IPS-18c (cell line): ENCODE results near the gene KCNV2.

ENCODE experiments used
- H3K4me3 ChIP-seq: 2 replicates; pipeline ENCODE4 v1.7.0; 2013; ENCODE audit warnings: low read depth, mild to moderate bottlenecking, low read length, moderate library complexity; ENCODE audit not compliant: insufficient read depth
- H3K9me3 ChIP-seq: one replicate; pipeline ENCODE4 v1.6.1; 2013; ENCODE audit warnings: mild to moderate bottlenecking, low read length, moderate library complexity; ENCODE audit not compliant: control insufficient read depth, insufficient read depth

The KCNV2 gene

DNA sequence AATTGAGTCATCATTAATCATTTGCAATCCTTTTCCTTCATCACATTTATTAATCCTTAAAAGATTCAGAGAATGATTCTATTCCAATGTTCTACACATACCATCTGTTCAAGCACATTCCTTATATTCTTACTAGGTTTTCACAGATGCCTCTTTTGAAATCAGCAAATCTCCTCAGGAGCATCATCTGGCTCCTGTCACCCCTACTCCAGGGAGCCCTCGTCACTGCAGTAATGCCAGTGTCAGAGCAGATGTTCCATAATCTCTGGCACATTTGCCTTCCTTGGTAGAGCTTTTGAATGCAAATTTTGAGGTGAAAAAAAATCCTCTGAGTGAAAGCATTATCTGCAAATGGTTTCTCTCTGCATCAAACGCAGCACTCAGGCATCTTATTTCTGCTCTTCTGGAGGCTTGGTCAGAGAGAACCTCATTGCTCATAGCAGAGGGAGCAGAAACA, 7.6 kb upstream of the KCNV2 start:
- Histone ChIP-seq H3K9me3 (no peaks in the 10 kb centered on the region), H3K4me3 (no peak overlapping the region)

- Histone ChIP-seq H3K4me3 (no peak overlapping the region), H3K9me3 (peaks cover 2% of the 10 kb centered on the region)
Measured at GRCh38 chr9:2711716-2712115, 5.6 kb upstream of the KCNV2 start.

GRCh38 chr9:2718001-2718697, 839 bp downstream of the KCNV2 start:
- H3K9me3 ChIP-seq, result peaks cover 2% of the 10 kb centered on the region
- no peak overlapping the region for H3K4me3 ChIP-seq

DNA sequence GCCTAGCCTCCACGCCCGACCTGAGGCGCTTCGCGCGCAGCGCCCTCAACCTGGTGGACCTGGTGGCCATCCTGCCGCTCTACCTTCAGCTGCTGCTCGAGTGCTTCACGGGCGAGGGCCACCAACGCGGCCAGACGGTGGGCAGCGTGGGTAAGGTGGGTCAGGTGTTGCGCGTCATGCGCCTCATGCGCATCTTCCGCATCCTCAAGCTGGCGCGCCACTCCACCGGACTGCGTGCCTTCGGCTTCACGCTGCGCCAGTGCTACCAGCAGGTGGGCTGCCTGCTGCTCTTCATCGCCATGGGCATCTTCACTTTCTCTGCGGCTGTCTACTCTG, 1.4 kb downstream of the KCNV2 start:
- Histone ChIP-seq H3K9me3 (peaks cover 2% of the 10 kb centered on the region), H3K4me3 (no peak overlapping the region)

GRCh38 chr9:2720179-2720654, 2.9 kb downstream of the KCNV2 start:
- Histone ChIP-seq H3K4me3 (no peak overlapping the region), H3K9me3 (no peaks in the 10 kb centered on the region)

- no peak overlapping the region for H3K4me3 ChIP-seq
- H3K9me3 ChIP-seq, result no peaks in the 10 kb centered on the region
Measured at GRCh38 chr9:2722715-2723114, 5.4 kb downstream of the KCNV2 start.

DNA sequence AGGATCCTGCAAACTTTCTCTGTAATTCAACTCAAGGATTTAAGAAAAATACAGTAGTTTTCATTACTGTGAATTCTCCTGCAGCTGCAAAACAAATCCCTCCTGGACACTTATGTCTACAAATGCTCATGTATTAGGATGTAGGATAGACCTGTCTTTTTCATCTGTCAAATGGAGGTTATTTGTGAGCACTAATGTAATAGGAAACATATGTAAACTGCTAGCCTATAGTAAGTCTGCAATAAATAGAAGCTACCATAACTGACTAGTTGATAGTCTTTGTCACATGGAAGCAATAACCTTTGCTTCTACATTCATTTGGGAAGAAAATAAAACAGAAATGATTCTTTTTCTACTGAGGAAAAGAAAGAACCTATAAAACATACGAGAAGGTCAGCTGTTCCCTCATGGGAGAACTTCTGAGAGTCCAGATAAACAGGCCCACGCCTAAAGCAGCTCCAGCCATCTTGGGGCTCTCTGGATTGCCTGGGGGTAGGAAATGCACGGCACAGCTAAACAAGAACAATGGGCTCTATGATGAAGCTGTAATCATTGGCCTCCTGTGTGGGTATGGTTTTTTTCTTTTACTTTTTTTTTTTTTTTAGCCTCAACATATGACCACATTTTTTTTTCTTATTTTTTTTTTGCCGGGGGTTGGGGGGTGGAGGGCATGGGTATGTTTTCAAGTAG, 6.2 kb downstream of the KCNV2 start:
- no peak overlapping the region for H3K4me3 ChIP-seq
- no peaks in the 10 kb centered on the region for H3K9me3 ChIP-seq

DNA sequence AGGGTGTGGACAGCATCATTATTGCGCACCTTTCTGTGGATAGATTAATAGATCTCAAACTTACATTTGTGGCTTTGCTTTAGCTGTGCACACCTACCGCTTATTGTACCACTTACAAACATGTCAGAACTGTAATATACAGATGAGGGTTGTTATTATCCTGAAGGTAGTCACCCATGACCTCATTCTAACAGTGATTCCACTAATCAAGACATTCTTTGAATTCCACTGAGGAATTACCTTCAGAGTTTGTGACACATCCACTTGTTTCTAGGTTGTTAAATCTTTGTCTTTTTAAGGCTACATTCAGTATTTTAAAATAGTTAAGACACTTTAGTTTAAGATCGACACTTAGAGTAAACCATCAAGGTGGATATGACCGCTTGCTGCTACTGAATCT, 7.8 kb downstream of the KCNV2 start:
- no peak overlapping the region for H3K4me3 ChIP-seq
- no peaks in the 10 kb centered on the region for H3K9me3 ChIP-seq

DNA sequence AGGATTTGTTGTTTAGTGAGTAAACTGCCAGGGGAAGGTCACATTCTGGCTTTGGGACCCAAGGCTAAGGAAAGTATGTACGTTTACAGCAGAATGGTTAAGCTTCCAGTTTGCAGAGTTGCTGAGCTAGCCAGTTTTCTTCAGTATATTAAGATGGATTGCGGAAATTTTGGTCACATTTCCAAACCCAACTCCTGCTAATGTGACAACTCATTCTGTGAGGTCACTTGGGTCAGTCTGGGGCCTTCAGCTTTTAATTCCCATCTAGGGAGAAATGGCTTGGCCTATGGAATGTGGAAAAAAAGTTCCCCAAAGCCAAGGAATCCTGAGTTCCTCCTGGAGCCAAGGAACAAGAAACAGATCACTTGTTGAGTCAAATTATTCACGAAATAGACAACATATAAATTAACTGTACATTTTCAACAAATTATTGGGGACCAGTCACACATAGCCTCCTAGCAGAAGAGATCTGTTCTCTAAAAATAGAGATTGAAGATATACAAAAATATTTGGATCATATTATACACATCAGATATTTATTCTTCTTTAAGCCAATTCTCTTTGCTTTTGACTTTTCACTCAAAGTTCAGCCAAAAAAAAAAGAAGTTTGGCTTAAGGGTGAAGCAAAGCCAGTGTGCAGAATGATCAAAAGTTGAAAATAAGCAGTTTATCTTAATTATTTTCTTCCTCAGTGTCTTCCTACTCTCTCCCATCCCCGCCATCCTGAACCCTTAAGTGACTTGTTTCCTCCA, 8.8 kb downstream of the KCNV2 start:
- no peak overlapping the region for H3K4me3 ChIP-seq
- no peaks in the 10 kb centered on the region for H3K9me3 ChIP-seq

- H3K9me3 ChIP-seq, result no peaks in the 10 kb centered on the region
- H3K4me3 ChIP-seq, result no peak overlapping the region
Measured at GRCh38 chr9:2726650-2727340, 9.5 kb downstream of the KCNV2 start.

DNA sequence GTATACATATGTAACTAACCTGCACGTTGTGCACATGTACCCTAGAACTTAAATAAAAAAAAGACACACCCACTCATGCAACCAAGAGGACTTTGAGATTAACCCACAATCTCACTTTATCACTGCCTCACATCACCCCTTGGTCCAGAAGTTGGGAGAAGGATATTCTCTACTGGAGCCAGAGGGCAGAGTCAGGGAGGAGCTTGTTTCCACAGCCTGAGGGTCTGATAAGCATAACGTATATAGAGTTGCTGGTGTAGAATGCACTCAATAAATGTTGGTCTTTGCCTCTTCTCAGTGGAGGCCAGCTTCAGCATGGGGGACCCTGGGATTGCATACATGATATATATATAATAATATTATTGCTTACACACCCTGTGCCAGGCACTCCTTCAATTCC, 10.1 kb downstream of the KCNV2 start:
- Histone ChIP-seq H3K9me3 (no peaks in the 10 kb centered on the region), H3K4me3 (no peak overlapping the region)

- Histone ChIP-seq H3K4me3 (no peak overlapping the region), H3K9me3 (no peaks in the 10 kb centered on the region)
Measured at GRCh38 chr9:2727966-2728613, 10.8 kb downstream of the KCNV2 start.

DNA sequence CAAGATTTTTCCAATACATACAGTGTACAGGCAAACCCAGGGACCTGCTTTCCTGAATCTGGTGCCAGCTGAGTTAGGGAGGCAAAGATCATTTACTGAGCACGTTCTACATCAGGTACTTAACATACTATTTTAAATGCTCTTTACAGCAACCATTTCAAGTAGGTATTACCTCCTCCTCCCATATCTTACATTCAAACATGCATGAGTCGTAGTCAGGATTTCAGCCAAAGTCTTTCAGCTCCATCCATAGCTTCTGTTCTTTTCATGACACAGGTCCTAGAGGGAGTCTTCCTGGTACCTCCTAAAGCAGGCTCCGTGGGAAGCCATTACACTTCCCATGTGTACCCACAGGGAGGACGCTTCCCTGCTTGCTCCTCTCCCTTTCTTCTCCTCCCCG, 11.7 kb downstream of the KCNV2 start:
- Histone ChIP-seq H3K4me3 (no peak overlapping the region), H3K9me3 (no peaks in the 10 kb centered on the region)

DNA sequence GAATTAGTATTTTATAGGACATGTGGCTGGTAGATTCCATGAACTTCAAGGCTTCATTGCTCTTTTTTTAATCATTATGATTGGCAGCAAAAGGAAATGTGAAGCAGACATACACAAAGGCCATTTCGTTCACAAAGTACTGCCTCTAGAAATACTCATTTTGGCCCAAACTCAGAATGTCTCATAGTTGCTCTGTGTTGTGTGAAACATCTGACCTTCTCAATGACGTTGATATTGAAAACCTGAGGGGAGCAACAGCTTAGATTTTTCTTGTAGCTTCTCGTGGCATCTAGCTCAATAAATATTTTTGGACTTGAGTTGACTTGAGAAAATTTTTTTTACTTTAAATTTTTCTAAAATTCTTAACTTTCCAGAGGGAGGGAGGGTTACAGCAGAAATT, 12.4 kb downstream of the KCNV2 start:
- H3K9me3 ChIP-seq, result no peaks in the 10 kb centered on the region
- no peak overlapping the region for H3K4me3 ChIP-seq

DNA sequence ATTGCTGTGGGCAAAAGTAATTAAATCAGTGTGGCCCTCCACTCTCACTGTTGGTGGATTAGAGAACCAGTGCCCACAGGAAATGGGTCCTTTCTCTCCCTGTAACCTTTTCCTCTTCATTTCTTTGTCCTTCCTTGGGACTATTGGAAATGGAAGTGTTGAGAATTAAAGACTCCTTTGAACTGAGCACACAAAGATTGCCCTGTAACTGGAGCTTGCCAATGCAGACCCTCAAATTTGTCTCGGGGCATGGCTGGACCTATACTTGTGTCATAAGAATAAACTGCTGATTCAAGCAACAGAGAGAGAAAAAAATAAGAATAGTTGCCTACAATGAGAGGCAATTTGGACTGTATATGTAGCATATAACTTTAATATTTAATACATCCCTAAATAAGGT, 13.7 kb downstream of the KCNV2 start:
- Histone ChIP-seq H3K4me3 (no peak overlapping the region), H3K9me3 (no peaks in the 10 kb centered on the region)

GRCh38 chr9:2732492-2732891, 15.2 kb downstream of the KCNV2 start:
- H3K4me3 ChIP-seq, result no peak overlapping the region
- H3K9me3 ChIP-seq, result no peaks in the 10 kb centered on the region

DNA sequence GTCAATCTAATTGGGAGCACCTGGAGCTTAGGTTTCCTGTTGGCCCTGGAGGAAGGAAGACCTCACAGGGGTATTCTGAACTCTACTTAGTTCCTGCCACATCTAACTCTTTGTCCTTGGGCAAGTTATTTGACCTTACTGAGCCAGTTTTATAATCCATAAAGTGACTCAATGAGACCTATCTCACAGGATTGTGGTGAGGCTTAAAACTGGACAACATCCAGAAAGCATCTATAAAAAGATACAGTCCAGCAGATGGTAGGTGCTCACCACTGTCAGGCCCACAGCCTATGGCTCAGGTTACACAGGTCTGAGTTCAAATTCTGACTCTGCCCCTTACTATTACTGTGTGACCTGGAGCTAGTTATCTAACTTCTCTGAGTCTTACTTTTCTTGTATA, 23.3 kb downstream of the KCNV2 start:
- Histone ChIP-seq H3K9me3 (no peaks in the 10 kb centered on the region), H3K4me3 (no peak overlapping the region)
